Dermis blood vessel endothelial cell (primary cell): ENCODE results near the gene FCGR3B. TPM values are rescaled to one million over a fixed set of nuclear protein-coding genes. Genes with fewer than 3 reads are reported as not detected.
A peak's percentile ranks its signal among the peaks of the same experiment; 100 is the strongest.
"Not testable (repeated sequence)": the region's sequence is repeated elsewhere in the genome, so short reads cannot be mapped to it uniquely, and the experiment has no call there.

Experiments
- DNase-seq: peaks from one replicate; pipeline ENCODE4 v3.0.0; 2010
- total RNA-seq: library from RNA; depleted of rRNA; stranded (reverse); fragments of >200 nt; gene quantifications from 2 replicates; pipeline ENCODE4 v1.2.3, GENCODE V29; 2014

Gene FCGR3B
- total RNA-seq, 1 donor from 2014 or later: not detected

GRCh38 chr1:161638251-161638993, 7.4 kb upstream of the FCGR3B start:
- not testable (repeated sequence) for DNase-seq

GRCh38 chr1:161636976-161637375, 6.0 kb upstream of the FCGR3B start:
- not testable (repeated sequence) for DNase-seq

- not testable (repeated sequence) for DNase-seq
These were observed 5.3 kb upstream of the FCGR3B start for GRCh38 chr1:161636189-161636782.

GRCh38 chr1:161634993-161635392, 4.0 kb upstream of the FCGR3B start:
- not testable (repeated sequence) for DNase-seq

GRCh38 chr1:161630128-161630742, 741 bp downstream of the FCGR3B start:
- not testable (repeated sequence) for DNase-seq

GRCh38 chr1:161626445-161627146, 4.4 kb downstream of the FCGR3B start:
- DNase-seq: not testable (repeated sequence)

GRCh38 chr1:161624605-161625004, 6.4 kb downstream of the FCGR3B start:
- not testable (repeated sequence) for DNase-seq

- DNase-seq: not testable (repeated sequence)
These were observed 7.5 kb downstream of the FCGR3B start for GRCh38 chr1:161623401-161624051.

GRCh38 chr1:161622054-161622453, 8.9 kb downstream of the FCGR3B start:
- not testable (repeated sequence) for DNase-seq

GRCh38 chr1:161621181-161622000, 9.6 kb downstream of the FCGR3B start:
- peak; percentile 58 for DNase-seq

- DNase-seq: not testable (repeated sequence)
These were observed 10.6 kb downstream of the FCGR3B start for GRCh38 chr1:161620399-161620798.

GRCh38 chr1:161618517-161618916, 12.5 kb downstream of the FCGR3B start:
- DNase-seq: not testable (repeated sequence)

GRCh38 chr1:161616417-161616816, 14.6 kb downstream of the FCGR3B start:
- DNase-seq: not testable (repeated sequence)

- peak; percentile 13 for DNase-seq
These were observed 17.8 kb downstream of the FCGR3B start for GRCh38 chr1:161613142-161613514.

- DNase-seq: peak; percentile 96
These were observed 18.4 kb downstream of the FCGR3B start for GRCh38 chr1:161612322-161613141.

GRCh38 chr1:161611866-161612321, 19.1 kb downstream of the FCGR3B start:
- DNase-seq: peak; percentile 49

GRCh38 chr1:161610198-161610597, 20.8 kb downstream of the FCGR3B start:
- DNase-seq: not testable (repeated sequence)

GRCh38 chr1:161606541-161607336, 24.2 kb downstream of the FCGR3B start:
- DNase-seq: not testable (repeated sequence)

- DNase-seq: peak; percentile 42
These were observed 25.0 kb downstream of the FCGR3B start for GRCh38 chr1:161605762-161606540.
